H1 (cell line): ENCODE data around the gene CDKN2A. TPM values are rescaled to one million over a fixed set of nuclear protein-coding genes. Genes with fewer than 3 reads are reported as not detected.
A peak's percentile ranks its signal among the peaks of the same experiment; 100 is the strongest.

Experiments
- CTCF ChIA-PET: fragments of 300-600 bp; sonication (Branson Sonifier 250); formaldehyde crosslinking; loops from one replicate; lab custom pipeline; 2021; ENCODE audit not compliant: partially characterized antibody; lab: Charles Lee
- POLR2A ChIA-PET: fragments of 300-600 bp; sonication (Branson Sonifier 250); formaldehyde crosslinking; loops from one replicate; lab custom pipeline; 2021; ENCODE audit warnings: inconsistent platforms; ENCODE audit not compliant: partially characterized antibody; lab: Charles Lee
- DNase-seq, 2 experiments: peaks; one replicate each; pipeline versions ENCODE4 v3.0.0 to v3.0.0-alpha.2; 2010 to 2022; ENCODE audit warnings: low spot score in 2 of 2, low read depth in 1 of 2, mixed read lengths in 1 of 2
- FAIRE-seq: peaks from 2 replicates; lab custom pipeline; 2011; peaks lifted over from hg19 to GRCh38; lab: Jason Lieb, UNC
- H2AFZ ChIP-seq: 2 replicates; pipeline ENCODE4 v1.8.1; 2012; ENCODE audit warnings: low read length, inconsistent platforms
- H2AK5ac ChIP-seq: 2 replicates; pipeline ENCODE4 v1.6.1; 2013; ENCODE audit warnings: low read depth, low read length
- H2BK120ac ChIP-seq: replicated peaks from 2 replicates; pipeline ENCODE3; 2013; ENCODE audit warnings: low read depth, low read length, inconsistent platforms
- H2BK12ac ChIP-seq: 2 replicates; pipeline ENCODE4 v1.6.1; 2013; ENCODE audit warnings: low read depth, low read length
- H2BK15ac ChIP-seq: 2 replicates; pipeline ENCODE4 v1.6.1; 2013; ENCODE audit warnings: low read length
- H2BK20ac ChIP-seq: 2 replicates; pipeline ENCODE4 v1.6.1; 2013; ENCODE audit warnings: low read length
- H2BK5ac ChIP-seq: 2 replicates; pipeline ENCODE4 v1.6.1; 2013; ENCODE audit warnings: low read depth, low read length
- H3K14ac ChIP-seq: 2 replicates; pipeline ENCODE4 v1.6.1; 2013; ENCODE audit warnings: inconsistent platforms; ENCODE audit not compliant: insufficient read length
- H3K18ac ChIP-seq: 2 replicates; pipeline ENCODE4 v1.6.1; 2013; ENCODE audit warnings: low read length; ENCODE audit errors: extremely low read depth
- H3K23ac ChIP-seq: 2 replicates; pipeline ENCODE4 v1.6.1; 2013; ENCODE audit warnings: inconsistent platforms; ENCODE audit not compliant: insufficient read length
- H3K23me2 ChIP-seq: 2 replicates; pipeline ENCODE4 v1.6.1; 2013; ENCODE audit warnings: low read depth, low read length
- H3K27ac ChIP-seq: 2 replicates; pipeline ENCODE4 v1.6.1; 2011; ENCODE audit warnings: low read depth, low read length, inconsistent platforms
- H3K27me3 ChIP-seq, 4 experiments: replicated peaks in 1 of 4; 1 replicate in 1 of 4; 2 replicates in 3 of 4; pipeline versions ENCODE4 v1.6.1 to v1.8.1; 2011 to 2013; ENCODE audit warnings: low read length in 3 of 4, mild to moderate bottlenecking in 3 of 4, inconsistent platforms in 2 of 4, mixed read lengths in 2 of 4, moderate library complexity in 1 of 4; ENCODE audit not compliant: control insufficient read depth in 3 of 4, insufficient read depth in 3 of 4; ENCODE audit errors: extremely low read depth in 1 of 4
- H3K36me3 ChIP-seq, 4 experiments: 2 replicates each; pipeline versions ENCODE4 v1.6.1 to v1.8.1; 2011 to 2013; ENCODE audit warnings: mild to moderate bottlenecking in 4 of 4, low read length in 3 of 4, moderate library complexity in 2 of 4, control low read depth in 1 of 4, inconsistent platforms in 1 of 4; ENCODE audit not compliant: insufficient read depth in 4 of 4, control insufficient read depth in 2 of 4
- H3K4ac ChIP-seq: replicated peaks from 2 replicates; pipeline ENCODE3; 2013; ENCODE audit warnings: low read length, low read depth, mixed read lengths, inconsistent platforms; ENCODE audit not compliant: insufficient read length
- H3K4me1 ChIP-seq, 4 experiments: replicated peaks in 1 of 4; 1 replicate in 1 of 4; 2 replicates in 3 of 4; pipeline versions ENCODE4 v1.6.1 to v1.8.1; 2011 to 2013; ENCODE audit warnings: low read length in 3 of 4, inconsistent platforms in 2 of 4, mixed read lengths in 1 of 4; ENCODE audit not compliant: insufficient read depth in 4 of 4, control insufficient read depth in 3 of 4
- H3K4me2 ChIP-seq, 2 experiments: 2 replicates each; pipeline versions ENCODE4 v1.6.1 to v1.8.1; 2011 to 2013; ENCODE audit warnings: low read depth in 2 of 2, low read length in 2 of 2, control low read depth in 1 of 2, inconsistent platforms in 1 of 2, mild to moderate bottlenecking in 1 of 2; ENCODE audit not compliant: insufficient read depth in 1 of 2
- H3K4me3 ChIP-seq, 4 experiments: fragments of 200-600, 300-600 bp in 1 of 4; sonication (generic), shearing (Covaris generic), sonication (Bioruptor Twin) in 1 of 4; 2 replicates each; pipeline versions ENCODE4 v1.5.1 to v1.8.1; 2011 to 2016; ENCODE audit warnings: low read length in 4 of 4, low read depth in 3 of 4, control low read depth in 2 of 4, inconsistent platforms in 2 of 4, mild to moderate bottlenecking in 2 of 4, mixed read lengths in 1 of 4, moderate library complexity in 1 of 4; ENCODE audit not compliant: insufficient read depth in 2 of 4; ENCODE audit errors: extremely low read depth in 1 of 4
- H3K56ac ChIP-seq: replicated peaks from 2 replicates; pipeline ENCODE3; 2013; ENCODE audit warnings: low read depth, mild to moderate bottlenecking, mixed read lengths, low read length, inconsistent platforms; ENCODE audit not compliant: insufficient read length
- H3K79me1 ChIP-seq: 2 replicates; pipeline ENCODE4 v1.6.1; 2013; ENCODE audit warnings: low read depth, low read length, control low read depth
- H3K79me2 ChIP-seq, 2 experiments: 2 replicates each; pipeline versions ENCODE4 v1.6.1 to v1.8.1; 2012 to 2013; ENCODE audit warnings: low read length in 2 of 2, mild to moderate bottlenecking in 2 of 2, inconsistent platforms in 1 of 2; ENCODE audit not compliant: insufficient read depth in 2 of 2, control insufficient read depth in 1 of 2
- H3K9ac ChIP-seq, 4 experiments: replicated peaks in 1 of 4; 1 replicate in 1 of 4; 2 replicates in 3 of 4; pipeline versions ENCODE4 v1.6.1 to v1.8.1; 2011 to 2013; ENCODE audit warnings: low read depth in 3 of 4, low read length in 3 of 4, control low read depth in 2 of 4, mild to moderate bottlenecking in 2 of 4, moderate library complexity in 2 of 4, inconsistent platforms in 1 of 4; ENCODE audit errors: extremely low read depth in 1 of 4
- H3K9me3 ChIP-seq, 2 experiments: 2 replicates each; pipeline versions ENCODE4 v1.6.1 to v1.8.1; 2012 to 2013; ENCODE audit warnings: mild to moderate bottlenecking in 2 of 2, moderate library complexity in 2 of 2, control low read depth in 1 of 2, inconsistent platforms in 1 of 2, low read depth in 1 of 2, low read length in 1 of 2, mixed read lengths in 1 of 2; ENCODE audit not compliant: insufficient read depth in 2 of 2
- H4K20me1 ChIP-seq, 2 experiments: replicated peaks in 1 of 2; 2 replicates each; pipeline versions ENCODE3 to v1.8.1; 2011 to 2013; ENCODE audit warnings: inconsistent platforms in 2 of 2, low read length in 2 of 2, mild to moderate bottlenecking in 1 of 2; ENCODE audit not compliant: insufficient read depth in 2 of 2, control insufficient read depth in 1 of 2
- H4K5ac ChIP-seq: 2 replicates; pipeline ENCODE4 v1.6.1; 2013; ENCODE audit warnings: low read length, low read depth, mixed read lengths, inconsistent platforms; ENCODE audit not compliant: insufficient read length
- H4K8ac ChIP-seq: 2 replicates; pipeline ENCODE4 v1.8.0; 2013; ENCODE audit warnings: mild to moderate bottlenecking, moderate library complexity, low read length, inconsistent platforms; ENCODE audit not compliant: insufficient read depth; ENCODE audit errors: extremely low read depth
- H4K91ac ChIP-seq: replicated peaks from 2 replicates; pipeline ENCODE3; 2013; ENCODE audit warnings: low read length, mixed read lengths, inconsistent platforms; ENCODE audit not compliant: insufficient read length
- JUN ChIP-seq: IDR thresholded peaks from 2 replicates; pipeline ENCODE4 v1.6.1; 2011; ENCODE audit warnings: low read depth, mild to moderate bottlenecking, improper control_type of control experiment, low read length
- MAFK ChIP-seq: IDR thresholded peaks from 2 replicates; pipeline ENCODE4 v1.6.1; 2012; ENCODE audit warnings: low read depth, mild to moderate bottlenecking, improper control_type of control experiment, low read length
- TAF7 ChIP-seq: optimal IDR thresholded peaks from 2 replicates; pipeline ENCODE3; 2011; ENCODE audit warnings: low read depth, mild to moderate bottlenecking, inconsistent platforms, low read length, moderate library complexity, borderline replicate concordance
- WGBS, 2 experiments: shearing (Covaris generic) in 1 of 2; methylation state at CpG; one replicate each; pipeline versions ENCODE4 v1.1.6 to v1.1.7; 2013 to 2015; ENCODE audit warnings: low lambda C conversion rate in 2 of 2, mixed read lengths in 2 of 2, inconsistent platforms in 1 of 2, low coverage in 1 of 2, missing lambda C conversion rate in 1 of 2; ENCODE audit not compliant: insufficient replicate concordance in 2 of 2, insufficient coverage in 1 of 2, insufficient read length in 1 of 2; ENCODE audit errors: extremely low coverage in 1 of 2, missing lambda C conversion rate in 1 of 2; 5-methylcytosine and 5-hydroxymethylcytosine counted together
- polyA plus RNA-seq, 7 experiments: library from polyadenylated mRNA; depleted of rRNA in 3 of 7; stranded (reverse) in 5 of 7; unstranded in 2 of 7; fragments of >200 nt in 5 of 7; fragments of 200-250 nt in 2 of 7; gene quantifications; 1 replicate in 5 of 7; 2 replicates in 1 of 7; 4 replicates in 1 of 7; pipeline versions ENCODE4 v1.2.1 to v1.2.3, GENCODE V29; 2011 to 2013; ENCODE audit warnings: missing spikeins in 2 of 7, mixed read lengths in 2 of 7
- total RNA-seq: library from RNA; stranded (reverse); fragmentation: NEBNext Ultra II Directional; extraction: Animal tissue kit (Norgen Biotek cat#: 25700); gene quantifications from 2 replicates; pipeline ENCODE4 v1.2.1, GENCODE V29; 2021

The CDKN2A gene
- total and polyA plus RNA-seq, 2 of the 8 experiments (the other 6 are each of a cell fraction or from before 2014, with no cell fraction given): 0.51 to 0.73 TPM

GRCh38 chr9:22043928-22044327, 49.7 kb upstream of the CDKN2A start:
- Histone ChIP-seq H4K8ac (no peak overlapping the region), H3K4ac (no peak overlapping the region), H2BK15ac (no peak overlapping the region), H3K4me2 (no peak overlapping the region), H3K23me2 (no peaks in the 10 kb centered on the region), H3K27me3 (no peaks in the 10 kb centered on the region), H3K79me1 (no peaks in the 10 kb centered on the region), H2AK5ac (no peak overlapping the region), H3K18ac (no peak overlapping the region), H2BK12ac (no peak overlapping the region), H4K20me1 (no peaks in the 10 kb centered on the region), H3K79me2 (no peaks in the 10 kb centered on the region), H3K4me1 (peaks cover 0 to 4% (median 0%) of the 10 kb centered on the region in 4 experiments; a peak in 1 of 7 replicates), H2BK5ac (no peak overlapping the region), H3K23ac (no peak overlapping the region), H2BK120ac (no peak overlapping the region), H3K9ac (no peak overlapping the region), H3K56ac (no peak overlapping the region), H3K9me3 (no peaks in the 10 kb centered on the region), H4K91ac (no peak overlapping the region), H3K36me3 (no peaks in the 10 kb centered on the region), H2AFZ (no peak overlapping the region), H2BK20ac (no peak overlapping the region), H3K14ac (no peak overlapping the region), H3K27ac (no peak overlapping the region), H4K5ac (no peak overlapping the region), H3K4me3 (no peak overlapping the region)
- CTCF ChIA-PET: interaction anchor here (1.0 to 1.1 kb wide), 2 partner anchors 9 to 200 kb away, joined by 3 read pairs; no protein-coding TSS in a partner anchor
- FAIRE-seq: no peak
- DNase-seq: no peak
- 60% methylated on average over 3 of the region's 3 CpGs; no CpG with 5 or more reads in 1 of the 2 experiments for WGBS, 2 experiments
- TF ChIP-seq MAFK (peak; percentile 40; the same call in 1 of the 2 replicates), JUN (no peak), TAF7 (no peak)
- POLR2A ChIA-PET: no interaction called here
